DND-41 (cell line): ENCODE results near the gene PRR5.

Experiments used
- ATAC-seq: fragments of 200-7000 bp; cut with Tn5 transposase; 3 replicates; pipeline ENCODE4 v1.9.1; 2021; ENCODE audit warnings: low read depth; ENCODE audit not compliant: insufficient read depth
- DNase-seq: peaks from one replicate; pipeline ENCODE4 v3.0.0-alpha.2; 2020
- H2AFZ ChIP-seq: 2 replicates; pipeline ENCODE4 v1.6.0; 2012; ENCODE audit warnings: low read depth, low read length
- H3K27ac ChIP-seq: 2 replicates; pipeline ENCODE4 v1.5.1; 2012; ENCODE audit warnings: low read length, inconsistent platforms
- H3K27me3 ChIP-seq: fragments of 200-600 bp; sonication (generic); 2 replicates; pipeline ENCODE4 v1.6.0; 2012; ENCODE audit warnings: low read length, mild to moderate bottlenecking, inconsistent platforms; ENCODE audit not compliant: insufficient read depth, poor library complexity
- H3K36me3 ChIP-seq: 2 replicates; pipeline ENCODE4 v1.5.1; 2012; ENCODE audit warnings: low read length, inconsistent platforms; ENCODE audit not compliant: insufficient read depth
- H3K4me1 ChIP-seq: 2 replicates; pipeline ENCODE4 v1.5.1; 2012; ENCODE audit warnings: mild to moderate bottlenecking, low read length; ENCODE audit not compliant: insufficient read depth
- H3K4me2 ChIP-seq: 2 replicates; pipeline ENCODE4 v1.6.0; 2012; ENCODE audit warnings: mild to moderate bottlenecking, moderate library complexity, low read length, inconsistent platforms; ENCODE audit not compliant: insufficient read depth
- H3K4me3 ChIP-seq, 2 experiments: fragments of 200-600 bp in 1 of 2; shearing (Covaris generic) in 1 of 2; 2 replicates each; pipeline ENCODE4 v1.5.1; 2012 to 2016; ENCODE audit warnings: inconsistent platforms in 2 of 2, low read length in 2 of 2, mild to moderate bottlenecking in 2 of 2, low read depth in 1 of 2, moderate library complexity in 1 of 2
- H3K79me2 ChIP-seq: 2 replicates; pipeline ENCODE4 v1.6.0; 2012; ENCODE audit warnings: low read length, inconsistent platforms; ENCODE audit not compliant: insufficient read depth
- H3K9ac ChIP-seq: 2 replicates; pipeline ENCODE4 v1.6.0; 2012; ENCODE audit warnings: low read depth, mild to moderate bottlenecking, inconsistent platforms, low read length, moderate library complexity
- H3K9me3 ChIP-seq: 2 replicates; pipeline ENCODE4 v1.5.1; 2012; ENCODE audit warnings: low read length, moderate library complexity, mild to moderate bottlenecking, inconsistent platforms; ENCODE audit not compliant: insufficient read depth, severe bottlenecking
- H4K20me1 ChIP-seq: 2 replicates; pipeline ENCODE4 v1.6.0; 2012; ENCODE audit warnings: low read length; ENCODE audit not compliant: insufficient read depth
- CTCF ChIP-seq: IDR thresholded peaks from 2 replicates; pipeline ENCODE4 v1.5.1; 2012; ENCODE audit warnings: borderline replicate concordance, low read length, moderate library complexity, mild to moderate bottlenecking; ENCODE audit not compliant: poor library complexity, severe bottlenecking; ENCODE audit errors: extremely low read depth
- EZH2 ChIP-seq: IDR thresholded peaks from 3 replicates; pipeline ENCODE4 v1.6.1; 2012; ENCODE audit warnings: borderline replicate concordance, low read depth, mild to moderate bottlenecking, moderate library complexity, low read length, inconsistent platforms; ENCODE audit not compliant: severe bottlenecking

Gene PRR5

GRCh38 chr22:44741929-44742328 is 39.9 kb downstream of the PRR5 start:
- DNase-seq (no peak), ATAC-seq (no peak)
- no peak overlapping the region for H3K4me2 ChIP-seq

GRCh38 chr22:44743247-44743646 is 41.2 kb downstream of the PRR5 start:
- Histone ChIP-seq H3K9ac (no peak overlapping the region), H4K20me1 (peaks cover 7% of the 10 kb centered on the region), H3K27me3 (no peaks in the 10 kb centered on the region), H3K4me1 (no peaks in the 10 kb centered on the region), H3K9me3 (no peaks in the 10 kb centered on the region), H3K27ac (no peak overlapping the region), H3K36me3 (no peaks in the 10 kb centered on the region), H3K79me2 (no peaks in the 10 kb centered on the region), H3K4me3 (no peak overlapping the region), H2AFZ (no peak overlapping the region), H3K4me2 (no peak overlapping the region)
- DNase-seq = no peak
- no peak for ATAC-seq
- TF ChIP-seq EZH2 = no peak
- no peak for TF ChIP-seq CTCF

More at GRCh38 chr22:44741929-44742328, 39.9 kb downstream of the PRR5 start:
- Histone ChIP-seq H2AFZ (no peak overlapping the region), H3K27me3 (no peaks in the 10 kb centered on the region), H3K4me1 (no peaks in the 10 kb centered on the region), H3K79me2 (no peaks in the 10 kb centered on the region), H3K4me3 (no peak overlapping the region), H4K20me1 (peaks cover 11% of the 10 kb centered on the region), H3K9ac (no peak overlapping the region), H3K36me3 (no peaks in the 10 kb centered on the region), H3K27ac (no peak overlapping the region), H3K9me3 (no peaks in the 10 kb centered on the region)
- TF ChIP-seq EZH2 (no peak), CTCF (no peak)

- Histone ChIP-seq H3K4me2 (no peak overlapping the region), H3K27me3 (no peaks in the 10 kb centered on the region), H3K79me2 (no peaks in the 10 kb centered on the region), H2AFZ (no peak overlapping the region), H3K4me1 (no peaks in the 10 kb centered on the region), H3K27ac (no peak overlapping the region), H3K36me3 (no peaks in the 10 kb centered on the region), H3K4me3 (no peak overlapping the region), H3K9me3 (no peaks in the 10 kb centered on the region), H3K9ac (no peak overlapping the region), H4K20me1 (peaks cover 6% of the 10 kb centered on the region)
- no peak for DNase-seq
- no peak for TF ChIP-seq CTCF
- TF ChIP-seq EZH2 = no peak
- no peak for ATAC-seq
Observed at GRCh38 chr22:44743804-44744211, 41.8 kb downstream of the PRR5 start.
